GM12865 (cell line): ENCODE results near the gene DCHS1.

Source experiments
- DNase-seq: peaks from one replicate; pipeline ENCODE4 v3.0.0; 2010; ENCODE audit warnings: low read depth
- H3K4me3 ChIP-seq: 2 replicates; pipeline ENCODE4 v1.5.1; 2011; ENCODE audit warnings: mild to moderate bottlenecking, low read depth, low read length, control low read depth
- TF ChIP-seq, protein P1 (sequence below): IDR thresholded peaks from 2 replicates; pipeline ENCODE4 v1.5.1; 2011; ENCODE audit warnings: low read length, control low read depth, low read depth, inconsistent platforms; ENCODE audit not compliant: insufficient read depth; ENCODE audit errors: missing control alignments

DCHS1 gene

DNA sequence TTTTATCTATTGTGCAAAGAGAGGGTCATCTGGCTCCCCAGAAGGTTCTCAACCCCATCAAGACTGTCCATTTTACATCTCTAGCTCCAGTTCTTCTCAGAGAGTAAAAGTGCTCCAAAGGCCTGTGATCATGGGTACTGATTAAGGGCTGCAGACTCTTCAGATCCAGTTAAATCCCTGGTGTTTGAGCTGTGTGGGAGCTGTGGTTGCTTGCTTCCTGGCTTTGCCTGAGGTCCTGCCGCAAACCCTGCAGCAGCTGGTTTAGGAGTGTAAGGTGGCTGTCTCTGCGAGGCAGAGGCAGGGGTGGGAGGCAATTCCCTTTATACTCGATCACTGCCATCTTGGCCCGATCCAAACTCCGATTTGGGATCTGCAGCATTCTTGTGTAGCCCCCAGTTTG, 26.3 kb upstream of the DCHS1 start:
- peak overlapping the region; percentile 96 for H3K4me3 ChIP-seq
- peak; percentile 25 for DNase-seq
- TF ChIP-seq, protein P1, sequence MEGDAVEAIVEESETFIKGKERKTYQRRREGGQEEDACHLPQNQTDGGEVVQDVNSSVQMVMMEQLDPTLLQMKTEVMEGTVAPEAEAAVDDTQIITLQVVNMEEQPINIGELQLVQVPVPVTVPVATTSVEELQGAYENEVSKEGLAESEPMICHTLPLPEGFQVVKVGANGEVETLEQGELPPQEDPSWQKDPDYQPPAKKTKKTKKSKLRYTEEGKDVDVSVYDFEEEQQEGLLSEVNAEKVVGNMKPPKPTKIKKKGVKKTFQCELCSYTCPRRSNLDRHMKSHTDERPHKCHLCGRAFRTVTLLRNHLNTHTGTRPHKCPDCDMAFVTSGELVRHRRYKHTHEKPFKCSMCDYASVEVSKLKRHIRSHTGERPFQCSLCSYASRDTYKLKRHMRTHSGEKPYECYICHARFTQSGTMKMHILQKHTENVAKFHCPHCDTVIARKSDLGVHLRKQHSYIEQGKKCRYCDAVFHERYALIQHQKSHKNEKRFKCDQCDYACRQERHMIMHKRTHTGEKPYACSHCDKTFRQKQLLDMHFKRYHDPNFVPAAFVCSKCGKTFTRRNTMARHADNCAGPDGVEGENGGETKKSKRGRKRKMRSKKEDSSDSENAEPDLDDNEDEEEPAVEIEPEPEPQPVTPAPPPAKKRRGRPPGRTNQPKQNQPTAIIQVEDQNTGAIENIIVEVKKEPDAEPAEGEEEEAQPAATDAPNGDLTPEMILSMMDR = no peak

DNA sequence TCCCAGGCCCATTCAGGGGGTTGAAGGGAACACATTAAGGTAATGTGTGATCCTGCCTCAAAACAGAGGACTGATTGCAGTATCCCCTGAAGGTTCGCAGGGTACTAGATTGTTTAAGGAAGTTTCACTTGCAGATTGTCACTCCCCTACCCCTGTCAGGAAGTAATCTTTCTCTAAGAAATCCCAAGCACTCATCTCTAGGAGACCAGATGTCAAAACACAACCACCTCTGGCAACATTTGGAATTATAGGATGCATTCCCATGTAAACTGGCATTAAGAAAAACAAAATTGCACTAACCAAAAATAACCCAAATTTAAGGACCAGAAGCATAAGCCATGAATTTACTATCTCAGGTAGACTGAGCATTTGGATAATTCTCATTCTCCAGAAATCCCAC, 25.9 kb upstream of the DCHS1 start:
- peak overlapping the region; percentile 96 for H3K4me3 ChIP-seq
- TF ChIP-seq, protein P1 = no peak
- no peak for DNase-seq

DNA sequence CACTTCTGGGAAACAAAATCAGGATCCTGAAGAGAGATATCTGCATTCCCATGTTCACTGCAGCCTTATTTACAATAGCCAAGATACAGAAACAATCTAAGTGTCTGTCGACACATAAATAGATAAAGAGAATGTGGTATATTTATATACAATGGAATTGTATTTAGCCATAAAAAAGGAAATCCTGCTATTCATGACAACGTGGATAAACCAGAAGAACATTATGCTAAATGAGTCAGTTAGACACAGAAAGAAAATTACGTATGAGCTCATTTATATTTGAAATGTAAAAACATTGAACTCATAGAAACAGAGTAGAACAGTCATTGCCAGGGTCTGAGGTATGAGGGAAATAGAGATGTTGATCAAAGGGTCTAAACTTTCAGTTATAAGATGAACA, 21.4 kb upstream of the DCHS1 start:
- DNase-seq = no peak
- TF ChIP-seq, protein P1 = no peak

DNA sequence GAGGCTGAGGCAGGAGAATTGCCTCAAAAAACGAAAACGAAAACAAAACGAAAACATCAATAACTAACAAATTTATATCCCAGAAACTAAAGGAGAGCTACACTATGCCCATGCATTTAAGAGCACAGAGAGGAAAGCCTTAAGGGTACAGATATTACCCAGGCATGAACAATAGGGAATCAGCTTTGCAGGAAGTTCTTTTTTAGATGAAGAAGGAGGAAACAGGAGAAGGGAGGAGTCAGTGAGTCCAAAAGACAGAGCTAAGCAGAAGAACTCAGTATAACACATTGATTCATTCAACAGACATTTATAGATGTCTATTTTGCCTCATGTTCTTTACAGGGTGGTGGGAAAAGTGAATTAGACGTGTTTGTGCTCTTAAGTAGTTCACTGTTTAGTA, 19.3 kb upstream of the DCHS1 start:
- no peak overlapping the region for H3K4me3 ChIP-seq
- no peak for DNase-seq
- TF ChIP-seq, protein P1 = no peak

More for the DNA sequence above, 21.4 kb upstream of the DCHS1 start:
- H3K4me3 ChIP-seq = no peak overlapping the region

DNA sequence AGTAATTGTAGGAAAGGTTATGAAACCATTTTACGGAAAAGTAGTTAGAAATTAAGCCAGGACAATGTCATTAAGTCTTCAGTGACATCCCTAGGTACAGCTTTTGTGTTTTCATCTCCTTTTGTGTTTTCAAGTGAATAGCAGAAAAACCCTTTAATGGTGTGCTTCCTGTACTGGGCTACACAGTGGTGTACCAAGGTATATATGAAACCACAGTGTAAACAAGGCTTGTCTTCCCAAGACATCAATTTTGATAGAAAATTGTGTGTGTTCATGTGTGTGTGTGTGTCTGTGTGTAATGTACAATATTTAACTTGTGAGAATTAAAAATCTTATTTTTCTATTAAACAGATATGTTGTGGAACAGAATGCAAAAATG, 18.6 kb upstream of the DCHS1 start:
- TF ChIP-seq, protein P1 = no peak
- H3K4me3 ChIP-seq = no peak overlapping the region
- DNase-seq = no peak

DNA sequence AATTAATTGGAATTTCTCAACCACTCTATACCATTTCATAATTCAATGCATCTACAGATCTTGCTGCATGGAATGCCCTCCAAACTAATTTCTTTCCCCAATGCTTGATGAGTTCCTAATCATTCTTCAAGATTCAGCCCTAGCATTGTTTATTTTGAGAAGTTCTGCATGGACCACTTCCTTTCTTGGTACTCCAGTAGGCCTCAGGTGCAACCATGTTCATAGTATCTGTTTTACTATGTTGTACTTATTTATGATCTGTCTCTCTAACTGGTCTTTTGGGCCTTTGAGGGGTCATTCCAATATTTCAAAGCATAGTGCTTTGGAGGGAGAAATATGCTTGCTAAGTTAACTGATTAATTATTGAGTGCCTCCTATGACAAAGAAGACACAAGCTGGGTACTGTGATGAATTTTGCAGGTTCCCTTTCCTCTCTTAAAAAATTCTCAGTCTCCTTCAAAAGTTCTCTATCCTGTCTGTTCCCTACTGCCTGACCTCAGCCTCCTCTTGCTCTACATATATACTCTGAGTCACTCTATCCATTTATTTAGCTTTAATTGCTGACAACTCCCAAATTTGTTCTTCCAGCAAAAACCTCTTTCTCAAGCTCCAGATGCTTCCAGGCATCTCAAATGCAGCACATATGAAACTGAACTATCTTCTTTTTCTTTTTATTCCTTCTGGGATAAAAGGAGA, 18.1 kb upstream of the DCHS1 start:
- no peak overlapping the region for H3K4me3 ChIP-seq
- DNase-seq = no peak
- TF ChIP-seq, protein P1 = no peak

DNA sequence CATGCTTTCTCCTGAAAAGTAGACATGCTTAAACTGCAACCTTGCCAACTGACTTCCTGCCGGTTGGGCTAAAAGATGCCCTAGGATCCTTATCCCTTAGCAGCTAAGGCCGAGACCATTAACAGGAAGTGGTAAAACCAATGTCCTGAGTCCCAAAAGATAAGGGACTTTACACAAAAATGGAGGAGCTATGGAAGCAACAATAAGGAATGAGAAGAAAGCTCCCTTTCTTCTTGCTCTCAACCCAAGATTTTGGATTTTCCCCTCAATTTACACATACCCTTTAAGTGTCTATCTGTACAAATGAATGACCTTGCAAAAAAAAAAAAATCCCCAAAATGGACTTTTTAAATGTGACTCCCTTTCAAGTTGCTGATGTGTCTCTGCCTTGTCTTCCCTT, 16.4 kb upstream of the DCHS1 start:
- TF ChIP-seq, protein P1 = no peak
- no peak overlapping the region for H3K4me3 ChIP-seq
- DNase-seq = no peak
